Stimulated activated CD8-positive, alpha-beta memory T cell treated with anti-CD3 and anti-CD28 coated beads, Interleukin-2, amount 100 ng/mL, for 48 hours (primary cell): ENCODE measurements around the gene RBM20.
A peak's percentile ranks its signal among the peaks of the same experiment; 100 is the strongest.

Experiments used
- DNase-seq, 2 donors: peaks; one replicate each; pipeline ENCODE4 v3.0.0-alpha.2; 2020; ENCODE audit warnings: low read depth in 2 of 2

RBM20 gene

GRCh38 chr10:110672580-110672919, 28.4 kb downstream of the RBM20 start:
- DNase-seq = no peak

GRCh38 chr10:110676016-110676415, 31.9 kb downstream of the RBM20 start:
- no peak for DNase-seq

GRCh38 chr10:110679486-110680272, 35.5 kb downstream of the RBM20 start:
- DNase-seq = no peak

- DNase-seq = no peak
Observed at GRCh38 chr10:110680273-110681020, 36.3 kb downstream of the RBM20 start.

GRCh38 chr10:110681023-110681681, 37.0 kb downstream of the RBM20 start:
- DNase-seq = peak; percentile 2 to 12

DNA sequence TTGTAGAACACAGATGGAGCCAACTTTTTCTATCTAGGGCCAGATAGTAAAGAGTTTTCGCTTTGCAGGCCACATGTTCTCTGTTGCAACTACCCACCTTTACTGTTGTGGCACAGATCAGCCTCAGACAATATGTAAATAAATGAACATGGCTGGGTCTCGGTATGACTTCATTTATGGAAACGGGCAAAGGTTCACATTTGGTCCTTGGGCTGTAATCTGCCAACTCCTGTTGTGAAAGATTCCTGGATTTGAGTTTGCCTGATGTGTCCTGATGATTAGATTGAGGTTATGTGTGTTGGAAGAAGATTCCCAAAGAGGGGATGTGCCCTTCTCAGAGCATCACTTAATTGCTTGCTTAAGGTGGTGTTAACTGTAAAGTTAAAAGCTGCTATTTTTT, 38.2 kb downstream of the RBM20 start:
- DNase-seq = no peak

- DNase-seq = no peak
Observed at GRCh38 chr10:110684800-110685446, 40.8 kb downstream of the RBM20 start.

DNA sequence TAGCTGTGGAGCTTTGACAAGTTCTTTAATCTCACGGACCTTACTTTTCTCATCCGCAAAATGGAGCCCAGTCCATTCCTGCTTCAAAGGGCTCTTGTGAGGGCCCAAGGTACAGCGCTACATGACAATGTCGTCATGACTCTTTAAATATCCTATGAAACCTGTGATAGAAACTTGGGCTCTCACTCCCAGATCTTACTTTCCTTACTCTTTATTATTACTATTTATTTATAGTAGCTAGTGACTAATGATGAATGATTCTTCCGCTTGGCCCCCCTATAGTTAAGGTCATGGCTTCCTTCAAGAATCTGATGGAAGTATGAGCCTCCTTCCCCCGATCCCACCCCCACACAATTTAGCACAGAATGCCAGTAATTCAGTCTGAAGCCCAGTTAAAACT, 41.9 kb downstream of the RBM20 start:
- DNase-seq = no peak

DNA sequence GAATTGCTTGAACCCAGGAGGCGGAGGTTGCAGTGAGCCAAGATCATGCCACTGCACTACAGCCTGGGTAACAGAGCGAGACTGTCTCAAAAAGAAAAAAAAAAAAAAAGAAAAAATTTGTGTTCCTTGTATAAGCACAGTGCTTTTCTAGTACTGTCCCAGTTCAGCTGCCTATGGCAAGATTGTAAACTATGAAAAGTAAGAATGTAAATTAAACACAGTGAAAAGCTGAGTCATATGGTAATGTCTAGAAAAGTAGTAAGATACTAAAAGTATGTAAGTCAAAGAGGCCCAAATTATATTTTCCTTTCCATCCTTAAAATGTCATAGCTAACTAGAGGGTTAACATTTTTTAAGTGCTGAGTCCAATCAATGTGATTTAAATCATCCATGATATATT, 42.8 kb downstream of the RBM20 start:
- no peak for DNase-seq

DNA sequence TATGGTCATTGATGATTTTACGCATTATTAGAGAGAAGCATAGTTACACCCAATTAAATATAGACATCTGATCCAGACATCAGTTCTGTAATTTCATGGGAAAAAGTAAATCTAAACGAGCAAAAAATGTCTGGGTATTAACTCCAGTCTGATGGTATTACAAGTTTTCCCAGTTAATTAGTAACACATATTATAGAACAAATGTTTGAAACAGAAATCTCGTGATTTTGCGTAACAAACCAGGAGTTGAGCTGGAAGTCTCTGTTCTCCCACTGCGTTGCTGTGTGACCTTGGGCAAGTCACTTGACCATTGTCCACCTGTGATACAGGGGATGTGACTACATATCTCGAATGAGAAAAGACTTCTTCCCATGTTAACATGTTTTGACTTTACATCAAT, 43.3 kb downstream of the RBM20 start:
- DNase-seq = no peak

GRCh38 chr10:110691139-110691538, 47.0 kb downstream of the RBM20 start:
- DNase-seq = no peak

GRCh38 chr10:110694263-110694662, 50.1 kb downstream of the RBM20 start:
- DNase-seq = no peak

GRCh38 chr10:110694820-110695538, 50.8 kb downstream of the RBM20 start:
- no peak for DNase-seq

- no peak for DNase-seq
Observed at GRCh38 chr10:110695539-110695886, 51.4 kb downstream of the RBM20 start.

- no peak for DNase-seq
Observed at GRCh38 chr10:110696436-110696835, 52.3 kb downstream of the RBM20 start.

GRCh38 chr10:110698340-110698739, 54.2 kb downstream of the RBM20 start:
- DNase-seq = no peak

- no peak for DNase-seq
Observed at GRCh38 chr10:110698782-110699201, 54.7 kb downstream of the RBM20 start.

DNA sequence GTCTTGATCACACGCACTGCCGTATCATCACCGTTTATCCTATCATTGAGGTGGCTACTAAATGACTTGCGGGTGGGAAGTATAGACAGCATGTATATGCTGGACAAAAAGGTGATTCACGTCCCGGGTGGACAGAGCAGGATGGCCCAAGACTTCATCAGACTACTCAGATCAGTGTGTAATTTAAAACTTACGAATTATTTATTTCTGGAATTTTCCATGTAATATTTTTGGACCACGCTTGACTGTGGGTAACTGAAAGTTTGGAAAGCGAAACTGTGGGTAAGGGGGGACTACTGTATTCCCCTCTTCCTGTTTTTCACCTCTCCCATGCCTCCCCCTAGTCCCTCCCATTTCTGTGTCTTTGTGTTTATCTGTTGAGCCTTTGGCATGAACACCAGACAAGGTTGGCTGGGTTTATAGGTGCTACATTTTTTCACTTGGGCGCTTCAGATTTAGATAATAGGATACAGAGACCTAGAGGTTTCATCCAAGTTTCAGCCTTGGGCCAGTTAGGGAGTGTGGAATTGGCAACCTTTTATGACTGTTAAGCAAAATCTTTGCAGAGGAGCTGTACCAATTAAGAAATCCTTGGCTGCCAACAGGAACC, 55.8 kb downstream of the RBM20 start:
- no peak for DNase-seq

DNA sequence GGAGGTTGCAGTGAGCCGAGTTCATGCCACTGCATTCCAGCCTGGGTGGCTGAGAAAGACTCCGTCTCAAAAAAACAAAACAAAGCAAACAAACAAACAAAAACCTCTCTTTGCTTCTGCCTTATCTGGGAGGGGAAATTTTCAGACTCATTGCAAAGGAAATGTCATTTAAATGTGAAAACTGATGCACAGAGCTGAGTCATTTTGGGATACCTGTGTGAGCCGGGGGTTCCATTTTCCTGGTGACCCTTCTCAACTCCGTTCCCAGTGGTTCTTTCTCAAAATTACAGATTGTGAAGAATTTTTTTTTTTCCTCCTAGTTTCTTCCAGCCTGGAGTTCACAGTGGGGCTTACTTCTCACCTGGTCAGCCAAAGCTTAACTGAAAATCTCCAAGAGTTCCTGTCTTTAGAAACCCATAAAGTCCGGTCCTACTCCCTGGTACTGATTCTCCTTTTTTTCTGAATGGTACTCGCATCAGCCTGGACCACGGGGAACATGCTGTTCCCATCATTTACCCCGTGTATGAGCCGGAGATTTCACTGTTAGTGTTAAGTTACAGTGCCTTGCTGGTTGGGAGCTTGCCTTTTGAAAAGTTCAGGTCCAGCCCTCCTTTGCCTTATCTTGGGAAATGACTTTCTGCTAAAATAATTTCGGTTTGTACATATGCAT, 56.9 kb downstream of the RBM20 start:
- DNase-seq = no peak

DNA sequence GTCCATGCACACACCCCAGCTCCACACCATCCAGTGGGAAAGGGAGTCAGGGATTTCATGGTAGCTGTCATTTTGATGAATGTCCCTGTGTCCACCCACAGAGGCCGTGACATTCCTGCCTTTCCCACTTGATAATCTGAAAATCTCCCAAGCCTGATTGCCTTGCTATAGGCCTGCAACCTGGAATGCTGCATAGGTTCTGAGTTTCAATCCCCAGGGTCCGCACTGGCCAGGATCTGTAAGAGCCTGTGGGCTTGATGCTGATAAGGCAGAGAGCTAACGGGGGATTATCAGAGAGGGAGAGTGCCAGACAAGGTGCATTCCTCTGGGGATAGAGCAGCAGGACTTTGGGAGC, 57.5 kb downstream of the RBM20 start:
- DNase-seq = no peak

GRCh38 chr10:110704070-110704469, 59.9 kb downstream of the RBM20 start:
- DNase-seq = no peak
